ENCODE results near the gene MEIS1.

DNA sequence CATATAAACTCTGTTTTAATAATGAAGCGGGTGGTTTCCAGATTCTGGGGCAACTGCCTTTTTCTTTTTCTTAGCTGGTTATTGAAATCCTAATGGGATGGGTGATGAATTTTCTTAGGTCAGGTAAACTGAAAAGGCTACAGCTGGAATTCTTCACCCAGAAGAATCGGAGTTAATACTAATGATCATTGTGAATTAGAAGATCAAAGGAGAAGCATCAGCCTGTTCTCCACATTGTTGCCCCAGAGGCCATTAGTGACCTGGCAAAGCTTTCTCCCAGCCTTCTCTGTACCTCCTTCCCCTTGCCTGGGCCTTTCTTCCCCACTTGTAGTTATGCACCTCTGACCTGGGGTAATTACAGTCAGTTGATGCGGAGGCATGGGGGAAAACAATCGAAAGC, 82.8 kb downstream of the MEIS1 start:
- TF ChIP-seq, protein P1, sequence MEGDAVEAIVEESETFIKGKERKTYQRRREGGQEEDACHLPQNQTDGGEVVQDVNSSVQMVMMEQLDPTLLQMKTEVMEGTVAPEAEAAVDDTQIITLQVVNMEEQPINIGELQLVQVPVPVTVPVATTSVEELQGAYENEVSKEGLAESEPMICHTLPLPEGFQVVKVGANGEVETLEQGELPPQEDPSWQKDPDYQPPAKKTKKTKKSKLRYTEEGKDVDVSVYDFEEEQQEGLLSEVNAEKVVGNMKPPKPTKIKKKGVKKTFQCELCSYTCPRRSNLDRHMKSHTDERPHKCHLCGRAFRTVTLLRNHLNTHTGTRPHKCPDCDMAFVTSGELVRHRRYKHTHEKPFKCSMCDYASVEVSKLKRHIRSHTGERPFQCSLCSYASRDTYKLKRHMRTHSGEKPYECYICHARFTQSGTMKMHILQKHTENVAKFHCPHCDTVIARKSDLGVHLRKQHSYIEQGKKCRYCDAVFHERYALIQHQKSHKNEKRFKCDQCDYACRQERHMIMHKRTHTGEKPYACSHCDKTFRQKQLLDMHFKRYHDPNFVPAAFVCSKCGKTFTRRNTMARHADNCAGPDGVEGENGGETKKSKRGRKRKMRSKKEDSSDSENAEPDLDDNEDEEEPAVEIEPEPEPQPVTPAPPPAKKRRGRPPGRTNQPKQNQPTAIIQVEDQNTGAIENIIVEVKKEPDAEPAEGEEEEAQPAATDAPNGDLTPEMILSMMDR (IDR thresholded peaks at IDR 0.05), result no peak
- TF ChIP-seq POLR2A (IDR thresholded peaks at IDR 0.05), result no peak
